GM18858 (cell line): ENCODE measurements around the gene RASIP1.
"Not testable (repeated sequence)": the region's sequence is repeated elsewhere in the genome, so short reads cannot be mapped to it uniquely, and the experiment has no call there.

ENCODE experiments used
- ATAC-seq: cut with Tn5 transposase; IDR thresholded peaks from one replicate; pipeline ENCODE4 v1.9.1; 2021; ENCODE audit not compliant: unreplicated experiment

Gene RASIP1

GRCh38 chr19:48713041-48713863 lies 27.2 kb downstream of the RASIP1 start:
- ATAC-seq, result no peak

- no peak for ATAC-seq
Measured at GRCh38 chr19:48711106-48711662, 29.2 kb downstream of the RASIP1 start.

DNA sequence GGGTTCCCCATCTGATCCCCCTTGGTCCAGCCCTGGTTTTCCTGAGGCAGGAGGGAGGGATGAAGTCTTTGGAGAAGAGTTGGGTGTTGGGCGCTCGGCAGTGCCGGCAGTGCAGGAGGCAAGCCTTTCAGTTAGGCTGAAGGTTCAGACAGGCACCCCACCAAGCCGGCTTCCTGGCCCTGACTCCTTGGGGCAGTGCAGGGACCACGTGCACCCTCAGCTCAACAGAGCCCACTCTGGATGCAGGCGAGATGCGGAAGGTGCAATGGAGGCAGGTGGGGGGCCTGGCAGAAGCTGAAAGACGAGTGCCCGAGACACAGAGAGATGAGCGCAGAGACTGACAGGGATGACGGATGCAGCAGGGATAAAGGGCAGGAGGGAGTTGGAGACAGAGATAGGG lies 31.9 kb downstream of the RASIP1 start:
- no peak for ATAC-seq

- no peak for ATAC-seq
Measured at GRCh38 chr19:48705431-48705830, 35.0 kb downstream of the RASIP1 start.

DNA sequence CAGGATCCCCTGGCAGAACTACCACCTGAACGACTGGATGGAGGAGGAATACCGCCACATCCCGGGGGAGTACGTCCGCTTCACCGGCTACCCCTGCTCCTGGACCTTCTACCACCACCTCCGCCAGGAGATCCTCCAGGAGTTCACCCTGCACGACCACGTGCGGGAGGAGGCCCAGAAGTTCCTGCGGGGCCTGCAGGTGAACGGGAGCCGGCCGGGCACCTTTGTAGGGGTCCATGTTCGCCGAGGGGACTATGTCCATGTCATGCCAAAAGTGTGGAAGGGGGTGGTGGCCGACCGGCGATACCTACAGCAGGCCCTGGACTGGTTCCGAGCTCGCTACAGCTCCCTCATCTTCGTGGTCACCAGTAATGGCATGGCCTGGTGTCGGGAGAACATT lies 37.1 kb downstream of the RASIP1 start:
- no peak for ATAC-seq

DNA sequence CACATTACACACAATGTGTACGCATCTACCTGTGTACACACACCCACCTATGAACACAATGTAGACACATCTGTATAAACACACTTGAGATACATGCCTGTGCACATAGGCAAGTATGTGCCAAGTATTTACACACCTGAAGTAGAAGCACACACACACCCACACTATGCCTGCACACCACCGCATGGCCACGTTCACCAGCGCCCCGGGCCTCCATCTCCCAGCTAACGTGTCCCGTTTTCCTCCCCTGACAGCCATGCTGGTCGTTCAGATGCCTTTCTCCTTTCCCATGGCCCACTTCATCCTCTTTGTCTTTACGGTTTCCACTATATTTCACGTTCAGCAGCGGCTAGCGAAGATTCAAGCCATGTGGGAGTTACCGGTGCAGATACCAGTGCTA lies 37.7 kb downstream of the RASIP1 start:
- ATAC-seq, result no peak

GRCh38 chr19:48698046-48698445 lies 42.4 kb downstream of the RASIP1 start:
- ATAC-seq, result no peak

- ATAC-seq, result no peak
Measured at GRCh38 chr19:48696353-48697010, 43.9 kb downstream of the RASIP1 start.

DNA sequence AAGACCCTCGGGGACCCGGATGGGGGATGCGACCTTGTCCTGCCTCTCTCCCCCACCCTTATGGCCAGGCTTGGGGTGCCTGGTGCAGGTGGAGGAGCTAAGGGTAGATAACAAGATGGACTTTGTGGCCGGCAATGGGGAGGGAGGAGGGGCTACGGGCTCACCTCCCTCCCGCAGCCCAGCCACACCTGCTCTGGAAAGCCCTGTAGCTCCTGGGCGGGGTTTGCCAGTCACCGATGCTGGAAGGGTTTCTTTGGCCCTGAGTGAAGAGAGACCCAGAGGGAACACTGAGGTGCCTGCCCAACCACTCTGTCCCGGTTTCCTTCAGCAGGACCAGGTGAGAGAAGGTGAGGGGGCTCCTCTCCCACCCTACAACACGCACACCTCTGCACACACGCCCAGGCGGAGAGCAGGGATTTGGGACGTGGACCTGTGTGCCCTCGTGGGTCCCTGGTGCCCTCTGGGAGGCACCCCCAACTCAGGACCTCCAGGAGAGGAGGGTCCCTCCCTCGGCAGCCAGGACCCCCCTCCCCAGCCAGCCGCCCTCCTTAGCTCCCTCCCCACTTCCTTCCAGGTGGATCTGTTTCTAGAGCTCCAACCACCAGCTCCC lies 44.6 kb downstream of the RASIP1 start, which contains the start of gene FUT2:
Gene FUT2, plus strand, starts transcription at position 229 of the 610 bp plus-strand sequence. CDS start 6,986 bp downstream, outside the sequence.
- no peak for ATAC-seq

- not testable (repeated sequence) for ATAC-seq
Measured at GRCh38 chr19:48693629-48694028, 46.8 kb downstream of the RASIP1 start.

DNA sequence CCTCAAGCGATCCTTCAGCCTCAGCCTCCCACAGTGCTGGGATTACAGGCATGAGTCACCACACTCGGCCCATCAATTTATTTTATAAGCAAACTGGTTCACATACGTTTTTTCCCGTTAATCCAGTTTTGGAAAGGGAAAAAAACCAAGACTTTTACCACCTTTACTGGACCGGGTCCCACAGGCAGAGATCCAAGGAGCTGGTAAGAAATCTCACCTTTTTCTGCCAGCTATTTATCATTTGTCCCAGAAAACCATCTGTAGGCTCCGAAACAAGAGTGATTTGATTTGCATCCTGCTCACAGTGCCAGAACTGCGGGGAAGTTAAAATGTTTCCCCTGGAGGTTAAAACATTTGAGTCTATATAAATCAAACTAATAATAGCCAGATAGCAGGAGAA lies 51.0 kb downstream of the RASIP1 start:
- ATAC-seq, result no peak

DNA sequence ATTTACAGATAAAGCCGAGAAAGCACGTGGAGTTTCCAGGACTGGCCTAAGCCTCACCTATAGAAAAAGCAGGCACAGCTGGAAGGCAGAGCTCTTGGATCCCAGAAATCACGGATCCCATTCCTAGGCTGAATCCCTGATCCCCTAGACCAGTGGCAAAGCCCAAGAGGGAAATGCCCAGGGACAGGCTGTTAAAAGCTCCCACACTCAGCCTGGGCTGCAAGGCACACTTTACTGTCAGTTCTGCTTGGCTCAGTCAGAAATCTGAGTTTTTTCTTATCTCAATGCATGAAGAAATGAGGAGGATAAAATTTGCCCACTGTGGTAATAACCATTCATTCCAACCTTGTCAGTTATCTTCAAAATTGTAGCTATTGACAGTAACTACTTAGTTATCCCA lies 52.6 kb downstream of the RASIP1 start:
- ATAC-seq, result no peak

DNA sequence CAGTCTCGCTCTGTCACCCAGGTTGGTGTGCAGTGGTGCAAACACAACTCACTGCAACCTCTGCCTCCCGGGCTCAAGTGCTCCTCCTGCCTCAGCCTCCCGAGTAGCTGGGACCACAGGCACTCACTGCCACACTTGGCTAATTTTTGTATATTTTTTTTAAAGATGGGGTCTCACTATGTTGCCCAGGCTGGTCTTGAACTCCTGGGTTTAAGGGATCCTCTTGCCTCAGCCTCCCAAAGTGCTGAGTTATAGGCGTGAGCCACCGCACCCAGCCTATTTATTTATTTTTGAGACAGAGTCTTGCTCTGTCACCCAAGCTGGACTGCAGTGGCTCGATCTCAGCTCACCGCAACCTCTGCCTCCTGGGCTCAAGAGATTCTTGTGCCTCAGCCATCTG lies 53.8 kb downstream of the RASIP1 start:
- ATAC-seq, result not testable (repeated sequence)

DNA sequence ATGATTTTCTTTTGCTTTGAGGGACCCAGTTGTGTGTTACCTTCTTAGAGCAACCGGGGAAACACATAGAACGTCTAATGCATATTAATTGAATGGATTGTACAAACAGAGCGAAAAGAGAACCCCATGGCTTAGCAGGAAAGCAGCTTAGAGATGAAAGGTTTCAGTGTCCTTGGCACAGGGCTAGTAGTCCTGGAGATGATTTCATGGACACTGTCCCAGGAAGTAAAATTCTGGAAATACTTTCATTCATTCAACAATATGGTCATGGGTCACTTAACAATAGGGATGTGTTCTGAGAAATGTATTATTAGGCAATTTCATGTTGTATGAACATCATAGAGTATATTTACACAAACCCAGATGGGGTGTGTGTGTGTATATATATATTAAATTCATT lies 54.3 kb downstream of the RASIP1 start:
- no peak for ATAC-seq

DNA sequence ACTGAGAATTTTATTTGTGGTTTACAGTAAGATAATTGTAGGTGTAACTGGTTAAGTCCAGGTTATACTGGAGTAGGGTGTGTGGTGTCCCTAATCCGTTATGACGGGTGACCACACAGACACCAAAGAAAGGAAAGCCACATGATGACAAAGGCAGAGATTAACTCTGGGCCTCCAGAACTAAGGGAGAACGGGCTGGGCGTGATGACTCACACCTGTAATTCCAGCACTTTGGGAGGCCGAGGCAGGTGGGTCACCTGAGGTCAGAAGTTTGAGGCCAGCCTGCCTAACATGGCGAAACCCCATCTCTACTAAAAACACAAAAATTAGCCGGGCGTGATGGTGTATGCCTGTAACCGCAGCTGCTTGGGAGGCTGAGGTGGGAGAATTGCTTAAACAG lies 54.8 kb downstream of the RASIP1 start:
- ATAC-seq, result no peak

- no peak for ATAC-seq
Measured at GRCh38 chr19:48683349-48683748, 57.1 kb downstream of the RASIP1 start.

- no peak for ATAC-seq
Measured at GRCh38 chr19:48681127-48681470, 59.3 kb downstream of the RASIP1 start.

GRCh38 chr19:48680436-48681126 lies 59.8 kb downstream of the RASIP1 start:
- ATAC-seq, result no peak

- not testable (repeated sequence) for ATAC-seq
Measured at GRCh38 chr19:48680006-48680405, 60.4 kb downstream of the RASIP1 start.

DNA sequence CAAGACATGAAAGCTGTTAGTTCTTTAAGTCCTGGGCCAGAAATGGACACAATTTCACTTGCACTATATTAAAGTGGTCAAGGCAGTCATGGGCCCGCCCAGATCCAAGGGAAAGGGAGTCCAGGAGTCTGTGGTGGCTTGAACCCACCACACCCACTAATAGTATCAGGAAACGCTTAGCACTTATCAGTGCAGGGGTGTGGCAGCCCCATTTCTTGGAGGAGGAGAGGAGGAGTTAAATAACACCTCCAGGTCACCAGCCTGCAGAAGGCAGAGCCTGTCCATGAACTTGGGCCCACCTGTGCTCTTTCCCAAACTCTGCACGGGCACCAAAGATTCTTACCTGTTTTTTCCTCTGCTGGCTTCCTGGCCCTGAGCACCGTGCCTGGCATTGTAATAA lies 62.2 kb downstream of the RASIP1 start:
- ATAC-seq, result no peak

DNA sequence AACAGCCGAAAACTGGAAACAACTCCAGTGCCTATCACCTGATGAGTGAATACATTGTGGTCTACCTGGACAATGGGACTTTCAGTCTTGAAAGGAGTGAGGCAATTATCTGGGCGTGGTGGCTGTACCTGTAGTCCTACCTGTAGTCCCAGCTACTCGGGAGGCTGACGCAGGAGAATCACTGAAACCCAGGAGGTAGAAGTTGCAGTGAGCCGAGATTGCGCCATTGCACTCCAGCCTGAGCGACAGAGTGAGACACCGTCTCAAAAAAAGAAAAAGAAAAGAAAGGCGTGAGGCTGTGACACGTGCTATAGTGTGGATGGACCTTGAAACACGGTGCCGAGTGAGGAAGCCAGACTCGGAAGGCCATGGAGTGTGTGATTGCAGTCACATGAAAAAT lies 63.5 kb downstream of the RASIP1 start:
- ATAC-seq, result no peak
